ENCODE measurements around the gene ARFIP1.

Gene ARFIP1

DNA sequence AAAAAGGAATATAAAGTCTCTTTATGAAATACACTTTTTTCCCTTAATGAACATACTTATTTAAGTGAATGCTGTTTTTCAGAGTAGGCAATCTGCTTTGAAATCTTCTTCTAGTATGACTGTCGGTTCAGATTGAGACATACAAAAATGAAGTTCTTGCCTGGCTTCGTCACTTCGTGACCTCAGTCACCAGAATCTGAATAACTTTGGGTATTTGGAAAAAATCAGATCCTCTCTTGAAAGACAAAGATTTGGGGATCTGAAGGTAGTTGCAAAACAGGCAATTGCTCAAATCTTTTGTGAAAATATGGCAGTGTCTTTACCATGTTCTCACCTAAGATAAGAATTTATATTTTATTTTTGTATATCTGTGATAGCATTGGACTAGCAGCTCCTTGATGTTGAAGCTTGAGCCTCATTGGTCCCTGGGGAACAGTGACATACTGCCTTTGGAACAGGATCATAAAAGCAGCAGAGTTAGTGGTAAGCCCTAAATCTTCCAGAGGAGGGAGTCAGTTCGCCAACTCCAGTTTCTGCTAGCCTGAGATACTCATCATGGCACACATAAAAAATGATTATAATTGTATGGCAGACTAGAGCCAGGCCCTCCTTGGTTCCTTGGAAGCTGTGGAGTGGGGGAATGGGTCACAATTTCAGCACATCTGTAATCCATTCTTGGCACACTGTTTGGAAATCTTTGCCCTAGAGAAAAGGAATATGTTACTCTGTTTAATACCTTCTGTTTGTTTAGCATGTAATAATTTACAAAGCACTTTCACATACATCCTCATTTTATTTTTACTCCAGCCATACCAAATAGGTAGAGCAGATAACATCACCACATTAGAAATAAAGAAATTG is 5.0 kb downstream of the ARFIP1 start:
- DNase-seq (ENCODE audit: low read depth in 2 of 2, low spot score in 1 of 2) = no peak

GRCh38 chr4:152785639-152786615 is 6.2 kb downstream of the ARFIP1 start:
- no peak for DNase-seq (ENCODE audit: low read depth in 2 of 2, low spot score in 1 of 2)

- no peak for DNase-seq (ENCODE audit: low read depth in 2 of 2, low spot score in 1 of 2)
Observed at GRCh38 chr4:152786627-152787026, 6.9 kb downstream of the ARFIP1 start.

DNA sequence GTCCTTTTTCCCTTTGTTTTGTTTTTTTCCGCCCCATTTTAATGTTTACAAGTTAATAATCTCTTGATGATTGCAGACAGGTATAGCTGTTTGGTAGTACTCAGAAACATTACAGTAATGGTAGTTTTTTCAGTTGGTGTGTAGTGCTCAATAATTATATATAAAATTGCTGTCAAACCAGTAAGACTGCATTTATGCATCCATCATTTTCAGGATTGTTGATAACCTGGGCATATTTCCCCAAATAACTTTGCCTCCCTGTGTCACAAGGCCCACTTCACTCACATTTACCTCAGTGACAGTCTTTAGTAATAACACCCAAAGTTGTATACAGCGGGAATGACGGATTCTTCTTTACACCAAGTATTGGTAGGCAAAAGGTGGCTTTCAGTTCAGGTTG is 16.1 kb downstream of the ARFIP1 start:
- DNase-seq (ENCODE audit: low read depth in 2 of 2, low spot score in 1 of 2) = no peak

GRCh38 chr4:152803541-152803940 is 23.8 kb downstream of the ARFIP1 start:
- DNase-seq (ENCODE audit: low read depth in 2 of 2, low spot score in 1 of 2) = no peak

- no peak for DNase-seq (ENCODE audit: low read depth in 2 of 2, low spot score in 1 of 2)
Observed at GRCh38 chr4:152805071-152805650, 25.4 kb downstream of the ARFIP1 start.

GRCh38 chr4:152805818-152806217 is 26.1 kb downstream of the ARFIP1 start:
- DNase-seq (ENCODE audit: low read depth in 2 of 2, low spot score in 1 of 2) = no peak

GRCh38 chr4:152806501-152807125 is 26.9 kb downstream of the ARFIP1 start:
- no peak for DNase-seq (ENCODE audit: low read depth in 2 of 2, low spot score in 1 of 2)

- no peak for DNase-seq (ENCODE audit: low read depth in 2 of 2, low spot score in 1 of 2)
Observed at GRCh38 chr4:152807294-152807829, 27.6 kb downstream of the ARFIP1 start.

GRCh38 chr4:152808670-152809069 is 28.9 kb downstream of the ARFIP1 start:
- DNase-seq (ENCODE audit: low read depth in 2 of 2, low spot score in 1 of 2) = no peak

DNA sequence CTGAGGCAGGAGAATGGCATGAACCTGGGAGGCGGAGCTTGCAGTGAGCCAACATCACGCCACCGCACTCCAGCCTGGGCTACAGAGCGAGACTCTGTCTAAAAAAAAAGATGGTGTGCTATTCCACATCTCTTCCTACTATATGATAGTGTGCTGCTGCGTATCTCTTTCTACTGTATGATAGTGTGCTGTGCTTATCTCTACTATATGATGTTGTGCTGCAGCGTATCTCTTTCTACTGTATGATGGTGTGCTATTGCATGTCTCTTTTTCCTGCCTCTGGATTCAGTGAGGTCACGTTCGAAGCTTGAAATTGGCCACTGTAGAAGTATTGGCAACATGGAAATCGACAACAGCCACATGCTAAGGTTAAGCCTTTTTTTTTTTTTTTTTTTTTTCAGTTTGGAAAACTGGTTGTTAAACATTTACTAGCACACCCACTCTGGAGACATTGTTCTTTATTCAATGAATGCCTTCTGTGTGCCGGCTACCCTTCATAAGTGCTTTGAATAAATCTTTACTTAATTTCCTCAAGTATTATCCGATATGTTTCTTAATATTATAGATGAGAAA is 31.0 kb downstream of the ARFIP1 start:
- no peak for DNase-seq (ENCODE audit: low read depth in 2 of 2, low spot score in 1 of 2)

- no peak for DNase-seq (ENCODE audit: low read depth in 2 of 2, low spot score in 1 of 2)
Observed at GRCh38 chr4:152815078-152815477, 35.3 kb downstream of the ARFIP1 start.

DNA sequence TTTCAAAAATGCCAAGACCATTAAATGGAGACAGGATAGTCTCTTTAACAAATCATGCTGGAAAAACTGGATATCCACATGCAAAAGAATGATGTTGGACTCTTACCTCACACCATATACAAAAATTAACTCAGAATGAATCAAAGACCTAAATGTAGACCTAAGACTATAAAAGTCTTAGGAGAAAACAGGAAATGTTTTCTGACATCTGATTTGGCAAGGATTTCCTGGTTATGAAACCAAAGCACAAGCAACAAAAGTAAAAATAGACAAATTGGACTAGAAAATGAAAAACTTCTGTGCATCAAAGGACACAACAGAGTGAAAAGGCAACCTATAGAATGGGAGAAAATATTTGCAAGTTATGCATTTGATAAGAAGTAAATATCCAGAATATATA is 37.6 kb downstream of the ARFIP1 start:
- DNase-seq (ENCODE audit: low read depth in 2 of 2, low spot score in 1 of 2) = no peak

- DNase-seq (ENCODE audit: low read depth in 2 of 2, low spot score in 1 of 2) = no peak
Observed at GRCh38 chr4:152819026-152819645, 39.4 kb downstream of the ARFIP1 start.

GRCh38 chr4:152820073-152820472 is 40.3 kb downstream of the ARFIP1 start:
- no peak for DNase-seq (ENCODE audit: low read depth in 2 of 2, low spot score in 1 of 2)

- DNase-seq (ENCODE audit: low read depth in 2 of 2, low spot score in 1 of 2) = no peak
Observed at GRCh38 chr4:152822323-152822722, 42.6 kb downstream of the ARFIP1 start.

GRCh38 chr4:152824561-152824960 is 44.8 kb downstream of the ARFIP1 start:
- DNase-seq (ENCODE audit: low read depth in 2 of 2, low spot score in 1 of 2) = no peak

- no peak for DNase-seq (ENCODE audit: low read depth in 2 of 2, low spot score in 1 of 2)
Observed at GRCh38 chr4:152825336-152825735, 45.6 kb downstream of the ARFIP1 start.

GRCh38 chr4:152828122-152828521 is 48.4 kb downstream of the ARFIP1 start:
- DNase-seq (ENCODE audit: low read depth in 2 of 2, low spot score in 1 of 2) = no peak

- no peak for DNase-seq (ENCODE audit: low read depth in 2 of 2, low spot score in 1 of 2)
Observed at GRCh38 chr4:152831416-152831815, 51.7 kb downstream of the ARFIP1 start.

Measured in stimulated activated CD8-positive, alpha-beta memory T cell treated with anti-CD3 and anti-CD28 coated beads, Interleukin-4, amount 100 ng/mL, for 1 hour (primary cell).